CD14-positive monocyte (primary cell): Measurements from ENCODE around the gene TAC3. TPM values are rescaled to one million over a fixed set of nuclear protein-coding genes. Genes with fewer than 3 reads are reported as not detected.
A peak's percentile ranks its signal among the peaks of the same experiment; 100 is the strongest.

Experiments used
- DNase-seq, 3 donors: peaks; one replicate each; pipeline ENCODE4 v3.0.0-alpha.2; 2011 to 2022
- H2AFZ ChIP-seq: 2 replicates; pipeline ENCODE4 v1.6.0; 2012; ENCODE audit warnings: mild to moderate bottlenecking, low read depth, low read length, inconsistent platforms; ENCODE audit not compliant: insufficient read depth, poor library complexity, severe bottlenecking
- H3K27ac ChIP-seq, 2 donors: 1 replicate in 1 of 2; 2 replicates in 1 of 2; pipeline ENCODE4 v1.5.1; 2012 to 2013; ENCODE audit warnings: low read length in 2 of 2, control low read depth in 1 of 2, inconsistent platforms in 1 of 2, low read depth in 1 of 2, mild to moderate bottlenecking in 1 of 2
- H3K27me3 ChIP-seq, 2 donors: one replicate each; pipeline versions ENCODE4 v1.6.0 to v1.6.1; 2011 to 2013; ENCODE audit warnings: low read length in 2 of 2; ENCODE audit not compliant: control insufficient read depth in 2 of 2, insufficient read depth in 2 of 2
- H3K36me3 ChIP-seq, 2 donors: replicated peaks in 1 of 2; 1 replicate in 1 of 2; 2 replicates in 1 of 2; pipeline versions ENCODE4 v1.5.1 to v1.6.1; 2012 to 2013; ENCODE audit warnings: low read length in 2 of 2, control low read depth in 1 of 2, inconsistent platforms in 1 of 2, mild to moderate bottlenecking in 1 of 2; ENCODE audit not compliant: insufficient read depth in 2 of 2, control insufficient read depth in 1 of 2
- H3K4me1 ChIP-seq, 2 donors: 1 replicate in 1 of 2; 2 replicates in 1 of 2; pipeline versions ENCODE4 v1.5.1 to v1.6.1; 2012 to 2013; ENCODE audit warnings: low read length in 2 of 2, control low read depth in 1 of 2, inconsistent platforms in 1 of 2, mild to moderate bottlenecking in 1 of 2, moderate library complexity in 1 of 2; ENCODE audit not compliant: insufficient read depth in 2 of 2, control insufficient read depth in 1 of 2
- H3K4me2 ChIP-seq: replicated peaks from 2 replicates; pipeline ENCODE3; 2012; ENCODE audit warnings: low read length, moderate library complexity, mild to moderate bottlenecking; ENCODE audit not compliant: poor library complexity, severe bottlenecking; ENCODE audit errors: extremely low read depth
- H3K4me3 ChIP-seq, 3 experiments: fragments of 200-600 bp in 1 of 3; sonication (generic) in 1 of 3; replicated peaks in 1 of 3; 1 replicate in 2 of 3; 2 replicates in 1 of 3; pipeline ENCODE4 v1.5.1; 2011 to 2013; ENCODE audit warnings: low read length in 3 of 3, mild to moderate bottlenecking in 3 of 3, control low read depth in 2 of 3, low read depth in 2 of 3, inconsistent platforms in 1 of 3, moderate library complexity in 1 of 3
- H3K79me2 ChIP-seq: 2 replicates; pipeline ENCODE4 v1.6.0; 2012; ENCODE audit warnings: mild to moderate bottlenecking, control low read depth, inconsistent platforms, low read length, moderate library complexity; ENCODE audit not compliant: insufficient read depth
- H3K9ac ChIP-seq: 2 replicates; pipeline ENCODE4 v1.6.0; 2017; ENCODE audit warnings: low read length, mild to moderate bottlenecking; ENCODE audit not compliant: insufficient read depth, poor library complexity, severe bottlenecking
- H3K9me3 ChIP-seq, 2 donors: replicated peaks in 1 of 2; 1 replicate in 1 of 2; 2 replicates in 1 of 2; pipeline versions ENCODE4 v1.5.1 to v1.6.1; 2012 to 2013; ENCODE audit warnings: low read length in 2 of 2, control low read depth in 1 of 2; ENCODE audit not compliant: control insufficient read depth in 1 of 2, insufficient read depth in 1 of 2
- H4K20me1 ChIP-seq: 2 replicates; pipeline ENCODE4 v1.6.0; 2012; ENCODE audit warnings: mild to moderate bottlenecking, low read length, control low read depth, moderate library complexity; ENCODE audit not compliant: insufficient read depth
- H3K27ac Mint-ChIP-seq, 7 donors: one replicate each; pipeline ENCODE4 v1.8.0; 2020; ENCODE audit warnings: mild to moderate bottlenecking in 7 of 7, mixed read lengths in 7 of 7, moderate library complexity in 6 of 7, inconsistent platforms in 2 of 7
- H3K27me3 Mint-ChIP-seq, 3 donors: one replicate each; pipeline ENCODE4 v1.8.0; 2021 to 2022; ENCODE audit warnings: low read depth in 3 of 3, mild to moderate bottlenecking in 3 of 3, mixed read lengths in 3 of 3, moderate library complexity in 3 of 3, inconsistent platforms in 1 of 3
- H3K36me3 Mint-ChIP-seq, 2 donors: one replicate each; pipeline ENCODE4 v1.8.0; 2020; ENCODE audit warnings: mixed read lengths in 2 of 2, inconsistent platforms in 1 of 2, mild to moderate bottlenecking in 1 of 2
- H3K4me1 Mint-ChIP-seq: one replicate; pipeline ENCODE4 v1.8.0; 2020; ENCODE audit warnings: mild to moderate bottlenecking, mixed read lengths
- H3K4me3 Mint-ChIP-seq, 2 donors: one replicate each; pipeline ENCODE4 v1.8.0; 2020; ENCODE audit warnings: mild to moderate bottlenecking in 2 of 2, mixed read lengths in 2 of 2, moderate library complexity in 1 of 2
- H3K9me3 Mint-ChIP-seq, 7 donors: one replicate each; pipeline ENCODE4 v1.8.0; 2020 to 2022; ENCODE audit warnings: mixed read lengths in 7 of 7, mild to moderate bottlenecking in 6 of 7, moderate library complexity in 6 of 7, inconsistent platforms in 2 of 7
- CTCF ChIP-seq: fragments of 200-600 bp; IDR thresholded peaks from one replicate; pipeline ENCODE4 v1.8.0; 2022; ENCODE audit warnings: antibody characterized with exemption, mild to moderate bottlenecking
- WGBS: methylation state at CpG from one replicate; pipeline ENCODE4 v1.1.5; 2013; ENCODE audit warnings: missing lambda C conversion rate; ENCODE audit not compliant: insufficient coverage; 5-methylcytosine and 5-hydroxymethylcytosine counted together
- intact Hi-C, 2 donors: fragments of 100-400 bp; cut with micrococcal nuclease; formaldehyde crosslinking; loops; one replicate each; pipeline versions ENCODE4 v1.15.0 to v1.15.1; 2023
- polyA plus RNA-seq, 3 donors: library from polyadenylated mRNA; depleted of rRNA in 1 of 3; unstranded in 2 of 3; stranded (reverse) in 1 of 3; fragments of 300-500 nt in 2 of 3; fragments of >200 nt in 1 of 3; fragmentation: Illumina TruSeq in 2 of 3; gene quantifications; 1 replicate in 2 of 3; 2 replicates in 1 of 3; pipeline ENCODE4 v1.2.3, GENCODE V29; 2012 to 2021

The TAC3 gene
- polyA plus RNA-seq, 3 donors, result 0.15 TPM; not detected in 2

DNA sequence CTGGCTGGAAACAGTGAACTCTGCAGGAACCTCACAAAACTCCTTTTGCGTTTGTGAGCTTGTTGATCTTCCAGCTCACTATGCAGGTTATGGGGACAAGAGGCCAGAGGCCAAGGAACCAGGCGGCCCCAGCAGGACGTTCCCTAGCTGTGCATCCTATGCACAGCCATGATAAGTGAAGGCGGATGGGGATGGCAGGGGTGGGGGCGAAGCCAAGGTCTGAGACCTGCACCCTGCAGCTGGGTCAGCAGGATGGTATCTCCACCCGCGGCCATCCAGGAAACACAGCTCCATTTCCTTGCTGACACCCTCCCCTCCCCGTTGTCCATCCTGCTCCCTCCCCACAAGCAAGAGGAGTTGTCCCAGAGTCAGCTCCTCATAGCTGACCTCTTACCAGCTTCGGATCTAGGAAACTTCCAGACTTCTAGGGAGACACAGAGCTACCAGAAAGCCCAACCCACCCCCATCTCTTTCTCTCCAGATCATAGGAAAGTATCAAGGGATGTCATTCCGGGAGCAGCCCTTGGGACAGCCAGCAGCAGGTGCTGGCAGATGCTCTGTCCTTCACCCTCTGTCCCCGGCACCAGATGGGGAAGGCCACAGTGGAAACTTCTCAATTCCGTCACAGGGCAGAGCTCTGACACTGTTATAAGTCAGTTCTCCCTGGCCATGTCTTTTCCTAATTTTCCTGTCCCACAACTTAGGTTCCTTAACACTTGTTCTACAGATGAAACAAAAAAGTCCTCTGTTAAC is 19.4 kb downstream of the TAC3 start:
- Histone ChIP-seq H3K9ac (no peak overlapping the region), H3K4me3 (no peak overlapping the region), H2AFZ (no peak overlapping the region), H3K27ac (no peak overlapping the region), H3K79me2 (no peaks in the 10 kb centered on the region), H3K27me3 (no peaks in the 10 kb centered on the region), H4K20me1 (peaks cover 10% of the 10 kb centered on the region), H3K4me2 (no peak overlapping the region), H3K36me3 (peaks cover 13 to 36% of the 10 kb centered on the region in 2 donors), H3K4me1 (peaks cover 0 to 1% of the 10 kb centered on the region in 2 donors), H3K9me3 (no peaks in the 10 kb centered on the region)
- intact Hi-C loops, result no loop called here
- H3K4me1 Mint-ChIP-seq, result peaks cover 4% of the 10 kb centered on the region
- H3K9me3 Mint-ChIP-seq, result no peaks in the 10 kb centered on the region
- DNase-seq, result no peak
- TF ChIP-seq CTCF, result no peak
- H3K27me3 Mint-ChIP-seq, result peaks cover 0 to 5% (median 3%) of the 10 kb centered on the region in 3 donors
- H3K36me3 Mint-ChIP-seq, result peaks cover 32 to 48% of the 10 kb centered on the region in 2 donors
- H3K27ac Mint-ChIP-seq, result no peak overlapping the region
- no peak overlapping the region for H3K4me3 Mint-ChIP-seq
- WGBS, result 96% methylated on average over 8 of the region's 12 CpGs

GRCh38 chr12:56995930-56996496 is 20.3 kb downstream of the TAC3 start:
- no peak overlapping the region for H3K27ac ChIP-seq
- H2AFZ ChIP-seq, result no peak overlapping the region
- H3K4me3 Mint-ChIP-seq, result no peak overlapping the region
- intact Hi-C loops, result no loop called here
- DNase-seq, result no peak
- TF ChIP-seq CTCF, result no peak
- H3K9me3 ChIP-seq, result no peaks in the 10 kb centered on the region
- H3K79me2 ChIP-seq, result no peaks in the 10 kb centered on the region
- peaks cover 3% of the 10 kb centered on the region for H4K20me1 ChIP-seq
- H3K4me3 ChIP-seq, result no peak overlapping the region
- no peak overlapping the region for H3K4me2 ChIP-seq
- H3K9ac ChIP-seq, result no peak overlapping the region
- H3K36me3 Mint-ChIP-seq, result peaks cover 23 to 40% of the 10 kb centered on the region in 2 donors
- WGBS, result 97% methylated on average over 11 of the region's 11 CpGs
- H3K36me3 ChIP-seq, result peaks cover 10 to 30% of the 10 kb centered on the region in 2 donors
- H3K9me3 Mint-ChIP-seq, result no peaks in the 10 kb centered on the region
- peaks cover 9 to 11% of the 10 kb centered on the region in 2 donors for H3K4me1 ChIP-seq
- H3K27me3 ChIP-seq, result no peaks in the 10 kb centered on the region
- peak overlapping the region in 1 of 7 donors; percentile 6 for H3K27ac Mint-ChIP-seq
- peaks cover 13% of the 10 kb centered on the region for H3K4me1 Mint-ChIP-seq
- H3K27me3 Mint-ChIP-seq, result peaks cover 0 to 5% (median 3%) of the 10 kb centered on the region in 3 donors
